GM11168 (cell line): Measurements from ENCODE around the gene TACR2.
"Not testable (repeated sequence)": the region's sequence is repeated elsewhere in the genome, so short reads cannot be mapped to it uniquely, and the experiment has no call there.

ENCODE experiments used
- in situ Hi-C: fragments of 300-500 bp; cut with MboI; formaldehyde crosslinking; loops from one replicate; pipeline ENCODE4 v1.12.0; 2022; ENCODE audit warnings: low sequenced_read_pairs; ENCODE audit not compliant: unreplicated experiment

TACR2 gene

GRCh38 chr10:69451209-69451783 is 34.6 kb upstream of the TACR2 start, which contains the start of gene TSPAN15:
TSPAN15 (plus strand) TSS chr10:69451465; CDS start chr10:69451595, 130 bp downstream.
- in situ Hi-C loops = no loop called here

- in situ Hi-C loops = not testable (repeated sequence)
These were observed 33.7 kb upstream of the TACR2 start for GRCh38 chr10:69450395-69450794.

DNA sequence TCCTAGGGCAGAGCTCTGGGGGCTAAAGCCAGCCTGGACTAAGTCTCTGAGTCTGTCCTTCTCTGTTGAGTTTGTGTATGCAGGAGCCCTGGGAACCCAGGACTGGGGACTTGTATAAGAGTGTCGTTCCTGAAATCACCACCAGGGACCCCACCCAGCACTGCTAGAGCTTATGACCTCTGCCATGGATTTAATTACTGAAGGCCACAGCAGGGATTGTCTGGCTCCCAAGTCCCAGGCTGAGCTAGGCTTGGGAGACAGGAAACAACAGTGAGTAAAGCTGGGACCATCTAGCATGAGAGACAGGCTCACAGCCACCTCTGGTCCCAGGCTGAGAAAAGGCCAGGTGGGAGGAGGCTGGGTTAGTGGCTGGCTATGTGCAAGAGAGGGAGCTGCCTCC is 33.1 kb upstream of the TACR2 start:
- in situ Hi-C loops = no loop called here

- in situ Hi-C loops = no loop called here
These were observed 30.0 kb upstream of the TACR2 start for GRCh38 chr10:69446650-69447151.

DNA sequence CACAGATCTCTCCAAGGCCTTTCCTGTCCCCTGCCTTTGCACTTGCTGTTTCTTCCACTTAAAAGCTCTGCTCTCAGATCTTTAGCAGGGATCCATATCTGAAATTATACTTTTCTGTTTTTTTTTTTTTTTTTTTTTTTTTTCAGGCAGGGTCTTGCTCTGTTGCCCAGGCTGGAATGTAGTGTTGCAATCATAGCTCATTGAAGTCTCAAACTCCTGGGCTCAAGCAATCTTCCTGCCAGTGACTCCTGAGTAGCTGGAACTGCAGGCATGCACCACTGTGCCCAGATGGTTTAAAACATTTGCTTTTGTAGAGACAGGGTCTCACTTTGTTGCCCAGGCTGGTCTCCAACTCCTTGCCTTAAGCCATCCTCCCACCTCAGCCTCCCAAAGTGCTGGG is 29.5 kb upstream of the TACR2 start:
- in situ Hi-C loops = no loop called here

DNA sequence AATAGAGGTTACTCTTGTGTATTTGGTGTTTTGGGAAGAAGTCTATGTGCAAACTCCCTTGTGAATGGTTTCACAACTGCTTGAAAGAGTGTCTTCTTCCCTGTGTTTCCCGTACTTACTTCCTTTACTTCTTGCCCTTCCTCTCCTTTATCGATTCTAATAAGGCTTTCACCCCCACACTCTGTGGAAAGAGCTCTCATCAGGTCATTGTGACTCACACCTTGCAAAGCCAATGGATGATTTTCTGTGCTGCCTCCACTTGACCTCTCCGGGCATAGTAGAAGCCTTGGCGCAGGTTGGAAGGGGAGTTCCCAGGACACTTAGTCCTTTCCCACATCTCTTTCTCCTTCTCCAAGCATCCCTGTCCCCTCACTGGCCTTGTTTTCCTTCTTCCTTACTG is 28.3 kb upstream of the TACR2 start:
- in situ Hi-C loops = no loop called here

DNA sequence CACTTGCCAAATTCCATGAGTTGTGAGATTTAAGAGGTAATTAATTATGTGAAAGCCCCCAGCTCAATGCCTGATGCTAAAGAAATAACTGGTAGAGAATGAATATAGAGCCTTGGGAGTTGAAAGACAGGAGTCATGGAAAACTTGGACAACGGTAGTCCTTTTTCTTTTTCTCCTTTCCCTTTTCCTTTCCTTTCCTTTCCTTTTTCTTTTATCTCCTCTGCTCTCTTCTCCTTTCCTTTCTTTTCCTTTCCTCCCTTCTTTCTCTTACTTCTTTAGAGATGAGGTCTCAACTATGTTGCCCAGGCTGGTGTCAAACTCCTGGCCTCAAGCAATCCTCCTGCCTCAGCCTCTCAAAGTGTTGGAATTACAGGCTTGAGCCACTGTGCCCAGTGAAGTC is 26.6 kb upstream of the TACR2 start:
- in situ Hi-C loops = no loop called here

- in situ Hi-C loops = no loop called here
These were observed 23.2 kb upstream of the TACR2 start for GRCh38 chr10:69439813-69440506.

DNA sequence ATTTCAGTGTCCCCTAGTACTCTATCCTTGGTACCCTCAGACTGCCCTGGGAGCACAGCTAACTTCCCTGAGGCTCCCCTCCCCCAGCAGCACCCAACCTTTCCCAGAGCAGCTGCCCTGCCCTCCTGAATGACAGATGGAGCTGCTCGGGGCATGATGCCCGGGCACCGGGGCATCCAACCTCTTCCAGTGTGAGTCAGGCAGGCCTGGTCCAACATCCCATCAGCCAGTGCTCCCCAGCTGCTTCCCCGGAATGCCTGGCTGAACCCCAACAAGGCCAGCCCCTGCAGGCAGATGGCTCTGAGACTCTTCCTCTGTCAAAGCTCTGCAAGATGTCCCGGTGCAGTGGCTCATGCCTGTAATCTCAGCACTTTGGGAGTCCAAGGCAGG is 22.6 kb upstream of the TACR2 start:
- in situ Hi-C loops = no loop called here

DNA sequence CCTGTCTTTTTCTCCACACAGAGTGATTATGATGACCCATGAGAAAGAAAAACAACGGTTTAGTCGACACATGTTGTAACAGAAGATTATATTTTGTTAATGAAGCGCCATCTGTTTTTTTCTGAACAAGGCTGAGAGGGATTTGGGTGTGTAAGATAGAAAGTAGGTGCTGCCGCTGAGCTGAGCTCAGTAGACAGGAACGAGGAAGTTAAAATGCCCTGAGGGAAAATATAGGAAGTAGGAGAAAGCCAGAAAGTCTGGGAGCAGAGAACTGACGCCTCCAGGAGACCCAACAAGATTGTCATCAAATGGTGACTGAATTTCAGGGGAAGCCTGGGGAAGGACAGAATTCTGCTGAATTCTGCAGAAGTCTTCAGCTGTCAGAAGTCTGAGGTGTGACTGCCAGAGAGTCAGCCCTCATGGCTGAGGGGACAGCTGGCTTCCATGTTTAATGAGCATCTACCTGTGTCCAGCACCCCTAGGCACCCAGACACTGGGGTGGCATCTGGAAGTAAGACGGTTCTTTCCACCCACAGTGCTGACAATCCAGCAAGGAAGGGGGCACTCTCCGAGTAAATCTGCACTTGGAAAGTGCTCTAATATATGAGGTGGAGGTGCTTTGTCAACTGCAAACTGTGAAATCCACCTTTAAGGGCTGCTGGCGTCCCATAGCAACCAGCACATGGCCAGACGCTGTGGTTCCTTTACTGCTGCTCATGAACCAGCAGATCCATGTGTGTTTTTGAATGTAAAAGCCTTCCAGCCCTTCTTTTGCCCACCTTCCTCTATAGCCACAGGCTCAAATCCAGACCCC is 22.0 kb upstream of the TACR2 start:
- in situ Hi-C loops = no loop called here

DNA sequence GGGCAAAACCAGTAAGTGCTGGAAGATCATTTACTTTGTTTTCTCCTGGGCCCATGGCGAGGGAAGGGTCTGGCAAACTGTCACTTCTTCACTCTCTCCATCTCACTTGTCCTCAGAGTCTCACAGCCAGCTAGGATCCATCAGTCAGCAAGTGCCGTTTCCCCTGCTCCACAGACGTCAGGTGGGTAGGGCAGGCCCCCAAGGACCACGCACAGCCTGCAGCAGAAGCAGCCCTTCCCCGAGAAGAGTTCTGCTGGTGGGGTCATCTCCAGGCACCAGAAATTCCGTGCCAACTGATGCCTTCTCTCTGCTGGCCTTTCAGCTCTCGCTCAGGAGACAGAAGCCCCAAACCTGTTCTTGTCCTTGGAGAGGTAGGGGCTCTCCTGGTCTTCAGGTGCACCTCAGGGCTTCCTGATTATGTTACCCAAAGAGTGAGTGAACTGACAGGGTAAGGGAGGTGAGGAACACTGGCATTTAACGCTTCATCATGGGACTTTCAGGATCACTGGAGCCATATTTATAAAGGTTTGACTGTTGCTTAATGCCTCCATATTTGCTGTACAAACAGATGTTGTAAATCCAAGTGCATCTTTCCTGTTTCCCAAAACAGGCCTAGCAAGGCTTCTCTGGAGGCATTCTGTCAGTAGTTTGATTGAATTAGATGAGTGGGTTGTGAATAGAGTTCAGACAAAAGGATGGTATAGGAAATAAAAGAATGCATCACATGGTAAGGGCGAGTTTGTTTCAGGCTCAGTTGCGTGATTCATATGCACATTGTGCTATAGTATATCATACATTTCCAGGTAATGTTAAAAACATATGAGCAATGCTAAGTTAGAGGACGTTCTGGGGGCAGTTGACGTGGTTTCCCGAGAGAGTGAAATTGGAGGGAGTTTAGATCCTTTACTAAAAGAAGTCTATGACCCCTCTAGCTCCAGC is 20.9 kb upstream of the TACR2 start:
- in situ Hi-C loops = no loop called here

GRCh38 chr10:69435966-69436520 is 19.3 kb upstream of the TACR2 start:
- in situ Hi-C loops = no loop called here

GRCh38 chr10:69434926-69435325 is 18.2 kb upstream of the TACR2 start:
- in situ Hi-C loops = no loop called here

- in situ Hi-C loops = no loop called here
These were observed 17.5 kb upstream of the TACR2 start for GRCh38 chr10:69434169-69434568.

- in situ Hi-C loops = no loop called here
These were observed 11.4 kb upstream of the TACR2 start for GRCh38 chr10:69428165-69428564.

- in situ Hi-C loops = no loop called here
These were observed 9.6 kb upstream of the TACR2 start for GRCh38 chr10:69426376-69426727.

- in situ Hi-C loops = no loop called here
These were observed 9.0 kb upstream of the TACR2 start for GRCh38 chr10:69425511-69426298.

DNA sequence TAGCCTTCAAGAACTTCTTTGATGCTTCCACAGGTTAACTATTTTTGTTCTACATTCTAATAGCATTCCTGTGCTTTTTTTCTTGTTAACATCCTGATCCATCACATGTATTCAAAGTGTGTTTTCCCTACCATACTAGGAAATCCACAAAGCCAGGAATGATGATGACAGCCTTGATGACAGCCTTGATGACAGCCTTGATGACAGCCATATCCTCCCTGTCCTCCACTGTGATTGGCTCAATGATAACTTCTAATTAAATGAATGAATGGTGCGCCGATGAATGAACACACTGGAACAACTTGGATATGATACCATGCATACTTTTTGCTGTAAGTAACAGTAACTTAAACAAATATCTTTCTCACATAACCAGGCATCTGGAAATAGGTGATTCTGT is 8.3 kb upstream of the TACR2 start:
- in situ Hi-C loops = no loop called here

GRCh38 chr10:69422676-69423075 is 6.0 kb upstream of the TACR2 start:
- in situ Hi-C loops = no loop called here
